ENCODE measurements around the gene PUM1. TPM values are rescaled to one million over a fixed set of nuclear protein-coding genes. Genes with fewer than 3 reads are reported as not detected.
A peak's percentile ranks its signal among the peaks of the same experiment; 100 is the strongest.

Gene PUM1
- total and polyA plus RNA-seq, 2 donors (not counting 1 experiment from before 2014, with no cell fraction given) = 59.3 to 70.5 TPM

DNA sequence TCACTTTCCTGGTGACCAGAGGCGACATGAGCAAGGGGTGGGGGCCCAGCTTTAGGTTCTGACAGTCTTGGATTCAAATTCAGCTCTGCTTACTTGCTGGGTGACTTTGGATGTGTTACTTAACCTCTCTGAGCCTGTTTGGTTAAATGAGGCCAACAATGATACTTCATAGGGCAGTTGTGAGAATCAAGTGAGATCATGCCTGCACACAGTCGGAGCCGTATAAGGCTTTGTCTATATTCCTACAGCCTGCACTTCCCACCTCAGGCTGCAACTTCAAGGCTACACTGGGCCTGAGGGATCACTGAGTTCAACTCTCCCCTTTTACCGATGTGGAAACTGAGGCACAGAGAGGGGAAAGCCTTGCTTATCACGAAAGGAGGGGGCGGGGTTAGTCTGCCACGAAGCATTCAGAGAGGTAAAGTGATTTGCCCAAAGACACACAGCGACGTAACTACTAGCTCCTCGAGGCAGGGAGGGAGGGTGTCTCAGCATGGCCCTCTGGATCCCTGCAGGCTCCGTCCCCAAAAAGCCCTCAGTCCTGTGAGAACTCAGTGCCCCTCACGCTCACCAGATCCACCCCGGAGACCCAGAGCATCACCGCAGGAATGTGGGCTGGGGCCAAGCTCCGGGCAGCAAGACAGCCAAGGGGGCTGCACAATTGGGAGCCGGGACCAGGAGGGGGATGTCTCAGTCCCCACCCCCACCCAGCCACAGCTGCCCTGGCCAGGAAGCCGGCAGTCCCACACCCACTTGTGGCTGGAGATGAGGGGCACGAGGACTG, 181.9 kb downstream of the PUM1 start:
- Histone ChIP-seq H3K36me3 (ENCODE audit: control insufficient read depth, insufficient read depth, low read length) (no peaks in the 10 kb centered on the region), H3K4me1 (ENCODE audit: control insufficient read depth, extremely low read depth, insufficient read depth, low read length) (peaks cover 9% of the 10 kb centered on the region), H3K9ac (ENCODE audit: insufficient read depth, low read length) (no peak overlapping the region), H4K20me1 (ENCODE audit: control insufficient read depth, extremely low read depth, insufficient read depth, low read length) (no peaks in the 10 kb centered on the region), H3K27me3 (ENCODE audit: control insufficient read depth, insufficient read depth, low read length) (no peaks in the 10 kb centered on the region), H3K27ac (ENCODE audit: insufficient read depth, low read length) (no peak overlapping the region), H3K4me2 (ENCODE audit: extremely low read depth, insufficient read depth, low read length) (no peak overlapping the region), H3K79me2 (ENCODE audit: control insufficient read depth, insufficient read depth, low read length) (no peaks in the 10 kb centered on the region), H2AFZ (ENCODE audit: low read length) (no peak overlapping the region), H3K9me3 (ENCODE audit: control insufficient read depth, insufficient read depth, low read depth, low read length) (no peaks in the 10 kb centered on the region), H3K4me3 (replicated peaks in 1 of 4; ENCODE audit: control extremely low read depth in 1 of 4, insufficient read depth in 1 of 4, low read depth in 3 of 4, low read length in 4 of 4) (no peak overlapping the region)
- TF ChIP-seq EZH2 (IDR thresholded peaks at IDR 0.05; ENCODE audit: low read length, missing control alignments) = no peak
- no peak for TF ChIP-seq CTCF (conservative IDR thresholded peaks at IDR 0.05 in 1 of 2, IDR thresholded peaks at IDR 0.05 in 1 of 2; ENCODE audit: low read depth in 1 of 2, low read length in 2 of 2)
- peak in 1 of 2 donors; percentile 32 for DNase-seq (ENCODE audit: low read depth in 2 of 2)

GRCh38 chr1:30882678-30883388, 182.7 kb downstream of the PUM1 start:
- Histone ChIP-seq H4K20me1 (ENCODE audit: control insufficient read depth, extremely low read depth, insufficient read depth, low read length) (no peaks in the 10 kb centered on the region), H3K4me1 (ENCODE audit: control insufficient read depth, extremely low read depth, insufficient read depth, low read length) (peaks cover 4% of the 10 kb centered on the region)
- DNase-seq (ENCODE audit: low read depth in 2 of 2) = no peak

More at GRCh38 chr1:30882678-30883388, 182.7 kb downstream of the PUM1 start:
- Histone ChIP-seq H2AFZ (ENCODE audit: low read length) (no peak overlapping the region), H3K27me3 (ENCODE audit: control insufficient read depth, insufficient read depth, low read length) (no peaks in the 10 kb centered on the region), H3K4me3 (replicated peaks in 1 of 4; ENCODE audit: control extremely low read depth in 1 of 4, insufficient read depth in 1 of 4, low read depth in 3 of 4, low read length in 4 of 4) (no peak overlapping the region), H3K79me2 (ENCODE audit: control insufficient read depth, insufficient read depth, low read length) (no peaks in the 10 kb centered on the region), H3K27ac (ENCODE audit: insufficient read depth, low read length) (no peak overlapping the region), H3K4me2 (ENCODE audit: extremely low read depth, insufficient read depth, low read length) (no peak overlapping the region), H3K9ac (ENCODE audit: insufficient read depth, low read length) (no peak overlapping the region), H3K9me3 (ENCODE audit: control insufficient read depth, insufficient read depth, low read depth, low read length) (no peaks in the 10 kb centered on the region), H3K36me3 (ENCODE audit: control insufficient read depth, insufficient read depth, low read length) (no peaks in the 10 kb centered on the region)
- TF ChIP-seq CTCF (conservative IDR thresholded peaks at IDR 0.05 in 1 of 2, IDR thresholded peaks at IDR 0.05 in 1 of 2; ENCODE audit: low read depth in 1 of 2, low read length in 2 of 2) = no peak
- TF ChIP-seq EZH2 (IDR thresholded peaks at IDR 0.05; ENCODE audit: low read length, missing control alignments) = no peak

Other genes with a start within 250 kb of the PUM1 start
- 25.9 and 32.9 TPM in 2 replicates for gene SDC3, start 157.0 kb downstream of the PUM1 start, total RNA-seq
- 13.7 and 16.2 TPM in 2 replicates for gene SDC3, start 157.0 kb downstream of the PUM1 start, polyA plus RNA-seq
- under 0.01 and 0.17 TPM in 2 replicates for gene NKAIN1, start 174.2 kb upstream of the PUM1 start, total RNA-seq
- gene NKAIN1, start 174.2 kb upstream of the PUM1 start, polyA plus RNA-seq = 0.07 and 0.19 TPM in 2 replicates
- gene SNRNP40, start 231.1 kb upstream of the PUM1 start, total RNA-seq = 96.6 and 102 TPM in 2 replicates
- gene SNRNP40, start 231.1 kb upstream of the PUM1 start, polyA plus RNA-seq = 53.5 and 73.9 TPM in 2 replicates
- 30.0 and 34.0 TPM in 2 replicates for gene ZCCHC17, start 231.3 kb upstream of the PUM1 start, total RNA-seq
- 62.3 and 64.8 TPM in 2 replicates for gene ZCCHC17, start 231.3 kb upstream of the PUM1 start, polyA plus RNA-seq